GM23338 (cell line): ENCODE data around the gene TBL1XR1. TPM values are rescaled to one million over a fixed set of nuclear protein-coding genes. Genes with fewer than 3 reads are reported as not detected.

Experiments used
- ATAC-seq: fragments of 200-7000 bp; cut with Tn5 transposase; 3 replicates; pipeline ENCODE4 v1.9.1; 2020
- DNase-seq: peaks from one replicate; pipeline ENCODE4 v3.0.0-alpha.2; 2015; ENCODE audit warnings: low spot score
- H2AFZ ChIP-seq: fragments of 200-600 bp; sonication (generic); 2 replicates; pipeline ENCODE4 v1.8.0; 2016; ENCODE audit warnings: antibody characterized with exemption, mild to moderate bottlenecking, moderate library complexity
- H3F3A ChIP-seq: fragments of 200-600 bp; sonication (generic); replicated peaks from 2 replicates; pipeline ENCODE4 v1.8.0; 2017; ENCODE audit warnings: antibody characterized with exemption, mixed run types, low read depth
- H3K27ac ChIP-seq: fragments of 200-600 bp; sonication (generic); 2 replicates; pipeline ENCODE4 v1.6.1; 2016; ENCODE audit warnings: low read depth
- H3K27me3 ChIP-seq: fragments of 200-600 bp; sonication (generic); 2 replicates; pipeline ENCODE4 v1.8.0; 2016; ENCODE audit warnings: mild to moderate bottlenecking, mixed run types, moderate library complexity; ENCODE audit not compliant: insufficient read depth
- H3K36me3 ChIP-seq: fragments of 200-600 bp; sonication (generic); 2 replicates; pipeline ENCODE4 v1.8.0; 2016; ENCODE audit warnings: mild to moderate bottlenecking; ENCODE audit not compliant: insufficient read depth
- H3K4me1 ChIP-seq: fragments of 200-600 bp; sonication (generic); 2 replicates; pipeline ENCODE4 v1.8.0; 2016; ENCODE audit warnings: mild to moderate bottlenecking, moderate library complexity; ENCODE audit not compliant: insufficient read depth
- H3K4me2 ChIP-seq: fragments of 200-600 bp; sonication (generic); 2 replicates; pipeline ENCODE4 v1.7.1; 2017; ENCODE audit warnings: mixed run types
- H3K4me3 ChIP-seq: fragments of 200-600 bp; sonication (generic); 2 replicates; pipeline ENCODE4 v1.6.1; 2016; ENCODE audit warnings: mixed run types
- H3K79me2 ChIP-seq: fragments of 200-600 bp; sonication (generic); replicated peaks from 2 replicates; pipeline ENCODE4 v1.8.0; 2017; ENCODE audit warnings: mild to moderate bottlenecking; ENCODE audit not compliant: insufficient read depth
- H3K9me2 ChIP-seq: fragments of 200-600 bp; sonication (generic); 2 replicates; pipeline ENCODE4 v1.8.0; 2017; ENCODE audit not compliant: insufficient read depth
- H4K20me1 ChIP-seq: fragments of 200-600 bp; sonication (generic); replicated peaks from 2 replicates; pipeline ENCODE4 v1.8.0; 2017; ENCODE audit warnings: mild to moderate bottlenecking; ENCODE audit not compliant: insufficient read depth
- H3K27ac Mint-ChIP-seq: 2 replicates; pipeline ENCODE4 v1.8.0; 2020; ENCODE audit warnings: inconsistent platforms, mild to moderate bottlenecking, moderate library complexity, mixed read lengths
- H3K27me3 Mint-ChIP-seq: 3 replicates; pipeline ENCODE4 v1.8.0; 2022; ENCODE audit warnings: low read depth, mild to moderate bottlenecking, moderate library complexity, mixed read lengths, inconsistent platforms; ENCODE audit not compliant: insufficient read depth, poor library complexity
- H3K36me3 Mint-ChIP-seq: 3 replicates; pipeline ENCODE4 v1.8.0; 2021; ENCODE audit warnings: low read depth, mild to moderate bottlenecking, inconsistent platforms, moderate library complexity, mixed read lengths
- H3K4me1 Mint-ChIP-seq: 3 replicates; pipeline ENCODE4 v1.8.0; 2020; ENCODE audit warnings: mild to moderate bottlenecking, inconsistent platforms, mixed read lengths
- H3K4me3 Mint-ChIP-seq: 3 replicates; pipeline ENCODE4 v1.8.0; 2021; ENCODE audit warnings: moderate library complexity, mild to moderate bottlenecking, inconsistent platforms, mixed read lengths
- H3K9me3 Mint-ChIP-seq: 3 replicates; pipeline ENCODE4 v1.8.0; 2020; ENCODE audit warnings: moderate library complexity, mild to moderate bottlenecking, inconsistent platforms, mixed read lengths
- CREB1 ChIP-seq: fragments of 250-450 bp; sonication (Bioruptor Pico); IDR thresholded peaks from 2 replicates; pipeline ENCODE4 v1.5.0; 2020; ENCODE audit warnings: low read depth, mild to moderate bottlenecking, moderate library complexity
- ETS1 ChIP-seq: IDR thresholded peaks from 2 replicates; pipeline ENCODE4 v1.6.1; 2016; ENCODE audit warnings: antibody characterized with exemption
- EZH2 ChIP-seq: fragments of 200-600 bp; sonication (generic); IDR thresholded peaks from one replicate; pipeline ENCODE4 v1.8.0; 2017; ENCODE audit warnings: antibody characterized with exemption, mild to moderate bottlenecking, low read depth; ENCODE audit not compliant: unreplicated experiment
- EZH2phosphoT487 ChIP-seq: fragments of 200-600 bp; sonication (generic); IDR thresholded peaks from one replicate; pipeline ENCODE4 v1.8.1; 2018; ENCODE audit warnings: antibody characterized with exemption; ENCODE audit not compliant: unreplicated experiment
- JUNB ChIP-seq: IDR thresholded peaks from one replicate; pipeline ENCODE4 v1.6.1; 2016; ENCODE audit warnings: antibody characterized with exemption; ENCODE audit not compliant: unreplicated experiment
- NANOG ChIP-seq: IDR thresholded peaks from 2 replicates; pipeline ENCODE4 v1.6.1; 2016; ENCODE audit warnings: antibody characterized with exemption, borderline replicate concordance
- POLR2AphosphoS5 ChIP-seq: IDR thresholded peaks from 2 replicates; pipeline ENCODE4 v1.6.1; 2016; ENCODE audit warnings: antibody characterized with exemption, low read depth
- STAT1 ChIP-seq: IDR thresholded peaks from one replicate; pipeline ENCODE4 v1.6.1; 2016; ENCODE audit warnings: antibody characterized with exemption; ENCODE audit not compliant: unreplicated experiment
- ZNF114 ChIP-seq: fragments of 250-450 bp; sonication (Bioruptor Pico); IDR thresholded peaks from 2 replicates; pipeline ENCODE4 v1.5.0; 2020; ENCODE audit warnings: mild to moderate bottlenecking, moderate library complexity
- ZNF331 ChIP-seq: fragments of 250-450 bp; sonication (Bioruptor Pico); IDR thresholded peaks from 2 replicates; pipeline ENCODE4 v1.5.0; 2020; ENCODE audit warnings: low read depth, mild to moderate bottlenecking, moderate library complexity
- ZNF462 ChIP-seq: fragments of 250-450 bp; sonication (Bioruptor Pico); IDR thresholded peaks from 2 replicates; pipeline ENCODE4 v1.5.0; 2020; ENCODE audit warnings: mild to moderate bottlenecking, moderate library complexity
- polyA plus RNA-seq: library from polyadenylated mRNA; unstranded; fragments of >200 nt; fragmentation: Nextera tagmentation; extraction: Ambion mirVana; gene quantifications from 2 replicates; pipeline ENCODE4 v1.2.1, GENCODE V29; 2016
- total RNA-seq: library from RNA; depleted of rRNA; stranded (reverse); fragments of >200 nt; shearing (Covaris generic); gene quantifications from 2 replicates; pipeline ENCODE4 v1.2.3, GENCODE V29; 2014
- TF ChIP-seq, protein P1 (sequence below): IDR thresholded peaks from one replicate; pipeline ENCODE4 v1.6.1; 2018; ENCODE audit warnings: antibody characterized with exemption; ENCODE audit not compliant: unreplicated experiment
- TF ChIP-seq, protein P2 (sequence below), 2 experiments: fragments of 200-600 bp in 1 of 2; sonication (generic) in 1 of 2; conservative IDR thresholded peaks; 2 replicates each; pipeline versions ENCODE4 v1.5.1 to v1.6.1; 2016 to 2017; ENCODE audit warnings: antibody characterized with exemption in 2 of 2, low read depth in 2 of 2, mild to moderate bottlenecking in 2 of 2, moderate library complexity in 1 of 2

The TBL1XR1 gene
- total and polyA plus RNA-seq, 2 experiments from 2014 or later = 49.6 to 122 TPM

GRCh38 chr3:177110386-177110785, 86.9 kb downstream of the TBL1XR1 start:
- H2AFZ ChIP-seq = no peak overlapping the region
- TF ChIP-seq STAT1 (no peak), EZH2 (no peak), ZNF331 (CRISPR knock-in tag) (no peak), ZNF114 (no peak), ETS1 (no peak), NANOG (no peak), POLR2AphosphoS5 (no peak), CREB1 (CRISPR knock-in tag) (no peak), EZH2phosphoT487 (no peak), ZNF462 (no peak), JUNB (no peak)
- TF ChIP-seq, protein P1, sequence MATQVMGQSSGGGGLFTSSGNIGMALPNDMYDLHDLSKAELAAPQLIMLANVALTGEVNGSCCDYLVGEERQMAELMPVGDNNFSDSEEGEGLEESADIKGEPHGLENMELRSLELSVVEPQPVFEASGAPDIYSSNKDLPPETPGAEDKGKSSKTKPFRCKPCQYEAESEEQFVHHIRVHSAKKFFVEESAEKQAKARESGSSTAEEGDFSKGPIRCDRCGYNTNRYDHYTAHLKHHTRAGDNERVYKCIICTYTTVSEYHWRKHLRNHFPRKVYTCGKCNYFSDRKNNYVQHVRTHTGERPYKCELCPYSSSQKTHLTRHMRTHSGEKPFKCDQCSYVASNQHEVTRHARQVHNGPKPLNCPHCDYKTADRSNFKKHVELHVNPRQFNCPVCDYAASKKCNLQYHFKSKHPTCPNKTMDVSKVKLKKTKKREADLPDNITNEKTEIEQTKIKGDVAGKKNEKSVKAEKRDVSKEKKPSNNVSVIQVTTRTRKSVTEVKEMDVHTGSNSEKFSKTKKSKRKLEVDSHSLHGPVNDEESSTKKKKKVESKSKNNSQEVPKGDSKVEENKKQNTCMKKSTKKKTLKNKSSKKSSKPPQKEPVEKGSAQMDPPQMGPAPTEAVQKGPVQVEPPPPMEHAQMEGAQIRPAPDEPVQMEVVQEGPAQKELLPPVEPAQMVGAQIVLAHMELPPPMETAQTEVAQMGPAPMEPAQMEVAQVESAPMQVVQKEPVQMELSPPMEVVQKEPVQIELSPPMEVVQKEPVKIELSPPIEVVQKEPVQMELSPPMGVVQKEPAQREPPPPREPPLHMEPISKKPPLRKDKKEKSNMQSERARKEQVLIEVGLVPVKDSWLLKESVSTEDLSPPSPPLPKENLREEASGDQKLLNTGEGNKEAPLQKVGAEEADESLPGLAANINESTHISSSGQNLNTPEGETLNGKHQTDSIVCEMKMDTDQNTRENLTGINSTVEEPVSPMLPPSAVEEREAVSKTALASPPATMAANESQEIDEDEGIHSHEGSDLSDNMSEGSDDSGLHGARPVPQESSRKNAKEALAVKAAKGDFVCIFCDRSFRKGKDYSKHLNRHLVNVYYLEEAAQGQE = no peak
- TF ChIP-seq, protein P2, sequence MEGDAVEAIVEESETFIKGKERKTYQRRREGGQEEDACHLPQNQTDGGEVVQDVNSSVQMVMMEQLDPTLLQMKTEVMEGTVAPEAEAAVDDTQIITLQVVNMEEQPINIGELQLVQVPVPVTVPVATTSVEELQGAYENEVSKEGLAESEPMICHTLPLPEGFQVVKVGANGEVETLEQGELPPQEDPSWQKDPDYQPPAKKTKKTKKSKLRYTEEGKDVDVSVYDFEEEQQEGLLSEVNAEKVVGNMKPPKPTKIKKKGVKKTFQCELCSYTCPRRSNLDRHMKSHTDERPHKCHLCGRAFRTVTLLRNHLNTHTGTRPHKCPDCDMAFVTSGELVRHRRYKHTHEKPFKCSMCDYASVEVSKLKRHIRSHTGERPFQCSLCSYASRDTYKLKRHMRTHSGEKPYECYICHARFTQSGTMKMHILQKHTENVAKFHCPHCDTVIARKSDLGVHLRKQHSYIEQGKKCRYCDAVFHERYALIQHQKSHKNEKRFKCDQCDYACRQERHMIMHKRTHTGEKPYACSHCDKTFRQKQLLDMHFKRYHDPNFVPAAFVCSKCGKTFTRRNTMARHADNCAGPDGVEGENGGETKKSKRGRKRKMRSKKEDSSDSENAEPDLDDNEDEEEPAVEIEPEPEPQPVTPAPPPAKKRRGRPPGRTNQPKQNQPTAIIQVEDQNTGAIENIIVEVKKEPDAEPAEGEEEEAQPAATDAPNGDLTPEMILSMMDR (conservative IDR thresholded peaks at IDR 0.05; ENCODE audit: low read depth in 2 of 2) = no peak
- Mint-ChIP-seq H3K36me3 (no peaks in the 10 kb centered on the region), H3K27me3 (peaks cover 3% of the 10 kb centered on the region), H3K4me3 (no peak overlapping the region), H3K4me1 (peaks cover 56% of the 10 kb centered on the region), H3K27ac (peak overlapping the region; percentile 3; the same call in 1 of the 2 replicates), H3K9me3 (no peaks in the 10 kb centered on the region)
- peaks cover 61% of the 10 kb centered on the region for H3K4me1 ChIP-seq
- H4K20me1 ChIP-seq = peaks cover 62% of the 10 kb centered on the region
- no peaks in the 10 kb centered on the region for H3F3A ChIP-seq
- ATAC-seq = no peak
- no peaks in the 10 kb centered on the region for H3K36me3 ChIP-seq
- no peaks in the 10 kb centered on the region for H3K27me3 ChIP-seq
- DNase-seq = no peak
- no peak overlapping the region for H3K4me3 ChIP-seq
- 0 out of 2 replicates have a peak overlapping the region, but pooled peaks have one; percentile 31 for H3K4me2 ChIP-seq
- H3K79me2 ChIP-seq = peaks cover 99% of the 10 kb centered on the region
- no peaks in the 10 kb centered on the region for H3K9me2 ChIP-seq
- H3K27ac ChIP-seq = peak overlapping the region; percentile 35
